ENCODE results near the gene CCNJL. TPM values are rescaled to one million over a fixed set of nuclear protein-coding genes. Genes with fewer than 3 reads are reported as not detected.

Gene CCNJL
- polyA plus RNA-seq, 2 of the 4 experiments (the other 2 are of a cell fraction) = 7.4 to 16.2 TPM

- ChIA-PET POLR2A (no interaction called here), CTCF (interaction anchor here (0.9 kb wide), 1 partner anchor 23 kb away, joined by 3 read pairs; no protein-coding TSS in a partner anchor)
- H3K9me3 ChIP-seq = no peaks in the 10 kb centered on the region
- no peaks in the 10 kb centered on the region for H3K4me1 ChIP-seq
- no peak overlapping the region for H3K4me2 ChIP-seq
- H3K27ac ChIP-seq = no peak overlapping the region
- TF ChIP-seq HOXB13 (CRISPR knock-in tag; IDR thresholded peaks at IDR 0.05; ENCODE audit: low read depth) = no peak
- no peak for TF ChIP-seq NFE2L2 (conservative IDR thresholded peaks at IDR 0.05; ENCODE audit: low read length)
- no peak for TF ChIP-seq MAZ (IDR thresholded peaks at IDR 0.05; ENCODE audit: borderline replicate concordance, low read depth, low read length)
- TF ChIP-seq HOXB5 (CRISPR knock-in tag; IDR thresholded peaks at IDR 0.05) = no peak
- TF ChIP-seq ZFP36 (IDR thresholded peaks at IDR 0.05; ENCODE audit: borderline replicate concordance, partially characterized antibody) = no peak
- TF ChIP-seq ESRRA (IDR thresholded peaks at IDR 0.05; ENCODE audit: borderline replicate concordance, low read length) = no peak
- TF ChIP-seq FOSL2 (IDR thresholded peaks at IDR 0.05) = no peak
- TF ChIP-seq FOSL2 (CRISPR knock-in tag; IDR thresholded peaks at IDR 0.05) = no peak
- DNase-seq (ENCODE audit: low read depth in 1 of 2, low spot score in 1 of 2) = no peak
- no peak for FAIRE-seq
- 79% methylated on average over 7 of the region's 7 CpGs for WGBS (ENCODE audit: missing lambda C conversion rate)
- no peak overlapping the region for H3K4me3 ChIP-seq
- ATAC-seq = no peak
Observed at GRCh38 chr5:160289721-160290120, 22.6 kb downstream of the CCNJL start.

DNA sequence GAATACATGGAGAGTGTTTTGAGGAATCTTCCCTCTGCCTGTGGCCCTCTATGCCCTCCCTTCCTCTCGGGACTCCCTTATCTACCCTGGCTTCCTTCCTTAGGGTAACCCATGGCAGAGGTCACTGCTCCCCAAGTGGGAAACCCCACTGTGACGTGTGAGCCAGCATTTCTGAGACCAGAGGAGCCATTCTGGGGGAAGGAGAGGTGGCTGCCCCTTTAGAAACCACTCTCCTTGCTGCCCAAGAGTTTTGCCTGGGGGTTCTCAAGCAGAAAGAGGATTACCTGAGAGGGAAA, 23.1 kb downstream of the CCNJL start:
- no peak for ATAC-seq
- ChIA-PET CTCF (no interaction called here), POLR2A (no interaction called here)
- TF ChIP-seq RARB (CRISPR knock-in tag; IDR thresholded peaks at IDR 0.05) (no peak), BHLHE40 (IDR thresholded peaks at IDR 0.05; ENCODE audit: low read depth, low read length) (no peak), HDAC2 (IDR thresholded peaks at IDR 0.05) (no peak)
- Histone ChIP-seq H3K4me3 (no peak overlapping the region), H3K27ac (no peak overlapping the region), H3K4me2 (no peak overlapping the region), H3K9me3 (no peaks in the 10 kb centered on the region), H3K4me1 (no peaks in the 10 kb centered on the region)
- 85% methylated on average over 2 of the region's 2 CpGs for WGBS (ENCODE audit: missing lambda C conversion rate)
- DNase-seq (ENCODE audit: low read depth in 1 of 2, low spot score in 1 of 2) = no peak
- FAIRE-seq = no peak

DNA sequence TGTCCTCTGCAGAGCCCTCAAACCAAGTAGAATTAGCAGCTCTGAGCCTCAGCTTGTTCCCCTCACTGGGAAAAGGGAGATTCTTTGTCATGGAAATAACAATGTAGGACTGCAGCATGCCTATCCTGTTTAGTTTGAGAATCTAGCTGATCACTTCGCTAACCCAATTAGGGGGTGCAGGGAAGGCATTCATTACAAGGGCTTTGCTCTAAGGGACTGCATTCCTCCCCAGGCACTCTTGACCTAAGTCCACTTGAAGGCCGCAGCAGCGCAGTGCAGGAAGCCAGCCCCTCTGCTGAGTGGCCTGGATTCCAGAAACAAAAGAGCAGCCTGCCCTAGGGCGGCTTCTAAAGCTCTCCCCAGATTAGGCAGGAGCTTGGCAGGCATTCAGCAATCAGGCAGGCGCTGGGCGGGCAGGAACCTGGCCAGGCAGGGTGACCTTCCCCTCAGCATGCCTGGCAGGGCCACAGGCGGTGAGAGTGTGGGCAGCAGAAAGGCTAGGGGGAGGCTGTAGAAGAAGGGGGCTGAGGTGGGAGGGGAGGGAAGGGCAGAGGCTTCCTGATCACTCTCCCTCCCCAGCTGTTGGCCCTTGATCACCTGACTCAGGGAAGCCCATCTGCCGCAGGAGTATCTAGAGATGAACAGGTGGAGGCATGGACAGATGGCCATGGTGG, 24.8 kb downstream of the CCNJL start:
- ATAC-seq = 0 out of 6 replicates have a peak, but pooled peaks of 1 of the 2 experiments have one; percentile 28
- 88% methylated on average over 8 of the region's 8 CpGs for WGBS (ENCODE audit: missing lambda C conversion rate)
- ChIA-PET CTCF (interaction anchor here (0.9 to 1.2 kb wide), 3 partner anchors 16 to 57 kb away, joined by 3 read pairs; no protein-coding TSS in a partner anchor), POLR2A (no interaction called here)
- Histone ChIP-seq H3K27ac (no peak overlapping the region), H3K4me1 (no peaks in the 10 kb centered on the region), H3K9me3 (no peaks in the 10 kb centered on the region), H3K4me3 (no peak overlapping the region), H3K4me2 (no peak overlapping the region)
- FAIRE-seq = no peak
- no peak for DNase-seq (ENCODE audit: low read depth in 1 of 2, low spot score in 1 of 2)
- TF ChIP-seq NR3C1 (IDR thresholded peaks at IDR 0.05) (no peak), POLR2A (IDR thresholded peaks at IDR 0.05; ENCODE audit: low read length) (peak; percentile 12; the same call in 1 of the 2 replicates)

GRCh38 chr5:160286947-160287346, 25.4 kb downstream of the CCNJL start:
- CTCF ChIA-PET = interaction anchor here (0.9 to 1.4 kb wide), 5 partner anchors 10 to 58 kb away, joined by 3 read pairs; no protein-coding TSS in a partner anchor
- H3K27ac ChIP-seq = no peak overlapping the region
- H3K4me3 ChIP-seq = no peak overlapping the region
- FAIRE-seq (no peak), DNase-seq (ENCODE audit: low read depth in 1 of 2, low spot score in 1 of 2) (no peak), ATAC-seq (no peak)
- POLR2A ChIA-PET = no interaction called here
- no peaks in the 10 kb centered on the region for H3K9me3 ChIP-seq
- H3K4me2 ChIP-seq = no peak overlapping the region
- H3K4me1 ChIP-seq = no peaks in the 10 kb centered on the region
- TF ChIP-seq RFX5 (IDR thresholded peaks at IDR 0.05) (no peak), RNF2 (IDR thresholded peaks at IDR 0.05; ENCODE audit: borderline replicate concordance, low read depth) (no peak), BHLHE40 (IDR thresholded peaks at IDR 0.05; ENCODE audit: low read depth, low read length) (no peak), KDM1A (IDR thresholded peaks at IDR 0.05; ENCODE audit: low read depth) (no peak), CBX2 (IDR thresholded peaks at IDR 0.05; ENCODE audit: borderline replicate concordance, low read depth) (no peak), HDAC2 (IDR thresholded peaks at IDR 0.05) (no peak), CEBPB (IDR thresholded peaks at IDR 0.05) (no peak), BCL3 (IDR thresholded peaks at IDR 0.05) (no peak), HOXB13 (CRISPR knock-in tag; IDR thresholded peaks at IDR 0.05; ENCODE audit: low read depth) (no peak)
- WGBS (ENCODE audit: missing lambda C conversion rate) = 91% methylated on average over 6 of the region's 6 CpGs

Measured in A549 (cell line).